HepG2 (cell line): ENCODE data around the gene TCERG1L. TPM values are rescaled to one million over a fixed set of nuclear protein-coding genes. Genes with fewer than 3 reads are reported as not detected.

Experiments used
- ATAC-seq: fragments of 200-7000 bp; cut with Tn5 transposase; 3 replicates; pipeline ENCODE4 v1.9.1; 2020; ENCODE audit warnings: mild to moderate bottlenecking, moderate library complexity
- BruUV-seq: library from RNA; stranded (reverse); fragments of 400-500 nt; replicated peaks from 2 replicates; lab custom pipeline; 2021; lab: Mats Ljungman, UMichigan
- CTCF ChIA-PET: fragments of 300-600 bp; formaldehyde crosslinking; extraction: SDS; loops from one replicate; lab custom pipeline; 2021; ENCODE audit warnings: low total read pairs, inconsistent platforms, low intra/inter-chr PET ratio; lab: Yijun Ruan, JAX
- POLR2A ChIA-PET: fragments of 350-600 bp; sonication (Branson Sonifier 250); formaldehyde crosslinking; loops from one replicate; lab custom pipeline; 2020; ENCODE audit warnings: antibody characterized with exemption, inconsistent platforms; lab: Yijun Ruan, JAX
- DNase-seq: peaks from one replicate; pipeline ENCODE4 v3.0.0-alpha.2; 2015; ENCODE audit warnings: low spot score
- FAIRE-seq: peaks from 3 replicates; lab custom pipeline; 2011; peaks lifted over from hg19 to GRCh38; lab: Jason Lieb, UNC
- H2AFZ ChIP-seq: one replicate; pipeline ENCODE4 v1.6.1; 2011; ENCODE audit warnings: low read length, inconsistent platforms
- H3K27ac ChIP-seq: fragments of 300-600 bp; 3 replicates; pipeline ENCODE4 v1.8.0; 2011; ENCODE audit warnings: mixed run types, mild to moderate bottlenecking, mixed read lengths, low read length, inconsistent platforms; ENCODE audit not compliant: insufficient read depth; ENCODE audit errors: extremely low read length
- H3K27me3 ChIP-seq, 2 experiments: fragments of 200-600 bp in 1 of 2; 2 replicates in 1 of 2; 3 replicates in 1 of 2; pipeline versions ENCODE4 v1.6.0 to v1.8.0; 2011; ENCODE audit warnings: low read length in 2 of 2, mild to moderate bottlenecking in 2 of 2, moderate library complexity in 2 of 2, inconsistent platforms in 1 of 2; ENCODE audit not compliant: insufficient read depth in 2 of 2, control insufficient read depth in 1 of 2
- H3K36me3 ChIP-seq, 2 experiments: fragments of 200-600 bp in 1 of 2; replicated peaks in 1 of 2; 2 replicates in 1 of 2; 3 replicates in 1 of 2; pipeline versions ENCODE4 v1.5.1 to v1.8.0; 2011; ENCODE audit warnings: low read length in 2 of 2, inconsistent platforms in 1 of 2; ENCODE audit not compliant: insufficient read depth in 2 of 2, control insufficient read depth in 1 of 2
- H3K4me1 ChIP-seq: 2 replicates; pipeline ENCODE4 v1.5.1; 2012; ENCODE audit warnings: low read length, inconsistent platforms; ENCODE audit not compliant: insufficient read depth
- H3K4me2 ChIP-seq: 2 replicates; pipeline ENCODE4 v1.6.0; 2011; ENCODE audit warnings: low read depth, low read length, inconsistent platforms
- H3K4me3 ChIP-seq, 3 experiments: fragments of 200-600 bp in 1 of 3; sonication (generic), shearing (Covaris generic) in 1 of 3; replicated peaks in 1 of 3; 2 replicates each; pipeline ENCODE4 v1.5.1; 2011 to 2016; ENCODE audit warnings: low read length in 3 of 3, inconsistent platforms in 2 of 3, low read depth in 2 of 3, mild to moderate bottlenecking in 2 of 3, control low read depth in 1 of 3, mixed read lengths in 1 of 3; ENCODE audit not compliant: insufficient read depth in 1 of 3
- H3K79me2 ChIP-seq: one replicate; pipeline ENCODE4 v1.6.1; 2011; ENCODE audit warnings: low read length, inconsistent platforms; ENCODE audit not compliant: insufficient read depth
- H3K9ac ChIP-seq: 2 replicates; pipeline ENCODE4 v1.6.0; 2011; ENCODE audit warnings: mild to moderate bottlenecking, low read depth, low read length, inconsistent platforms; ENCODE audit not compliant: insufficient read depth
- H3K9me3 ChIP-seq: 2 replicates; pipeline ENCODE4 v1.5.1; 2012; ENCODE audit warnings: mild to moderate bottlenecking, low read length
- H4K20me1 ChIP-seq: 2 replicates; pipeline ENCODE4 v1.6.0; 2011; ENCODE audit warnings: inconsistent platforms, mild to moderate bottlenecking, low read length, moderate library complexity; ENCODE audit not compliant: insufficient read depth
- EEA1 ChIP-seq: sonication (generic); formaldehyde crosslinking; IDR thresholded peaks from 2 replicates; pipeline ENCODE4 v1.5.1; 2020; ENCODE audit warnings: mild to moderate bottlenecking, missing genetic modification reagents, borderline replicate concordance
- ELK4 ChIP-seq: sonication (generic); formaldehyde crosslinking; IDR thresholded peaks from 2 replicates; pipeline ENCODE4 v1.9.0; 2021; ENCODE audit warnings: missing genetic modification reagents, borderline replicate concordance
- HNF4A ChIP-seq: sonication (generic); formaldehyde crosslinking; IDR thresholded peaks from 2 replicates; pipeline ENCODE4 v1.4.0; 2020; ENCODE audit warnings: missing genetic modification reagents
- MLX ChIP-seq: IDR thresholded peaks from 2 replicates; pipeline ENCODE4 v1.6.1; 2016
- NCOR1 ChIP-seq: fragments of 200-600 bp; sonication (generic); IDR thresholded peaks from 2 replicates; pipeline ENCODE4 v1.7.0; 2017; ENCODE audit warnings: antibody characterized with exemption, low read length, borderline replicate concordance
- PAX8 ChIP-seq: sonication (generic); formaldehyde crosslinking; IDR thresholded peaks from 2 replicates; pipeline ENCODE4 v1.8.0; 2022; ENCODE audit warnings: mild to moderate bottlenecking, missing genetic modification reagents, borderline replicate concordance
- RARA ChIP-seq: IDR thresholded peaks from 2 replicates; pipeline ENCODE4 v1.6.1; 2016; ENCODE audit warnings: missing genetic modification reagents, missing compliant biosample characterization
- ZNF317 ChIP-seq: sonication (generic); formaldehyde crosslinking; IDR thresholded peaks from 2 replicates; pipeline ENCODE4 v1.5.0; 2020; ENCODE audit warnings: mild to moderate bottlenecking, missing genetic modification reagents
- ZNF781 ChIP-seq: sonication (generic); formaldehyde crosslinking; IDR thresholded peaks from 2 replicates; pipeline ENCODE4 v1.5.1; 2020; ENCODE audit warnings: borderline replicate concordance, mild to moderate bottlenecking, missing genetic modification reagents; ENCODE audit errors: not compliant biosample characterization
- WGBS: methylation state at CpG from one replicate; pipeline ENCODE4 v1.1.6; 2017; ENCODE audit warnings: low lambda C conversion rate; 5-methylcytosine and 5-hydroxymethylcytosine counted together
- in situ Hi-C: cut with HindIII; loops from 2 replicates; pipeline ENCODE4 v1.10.0; 2017; ENCODE audit warnings: low pct_unique_long_range_greater_than_20kb; ENCODE audit not compliant: extremely low pct_ligation_motif_present
- intact Hi-C: fragments of 100-400 bp; cut with micrococcal nuclease; formaldehyde crosslinking; loops from one replicate; pipeline ENCODE4 v1.10.0; 2022; ENCODE audit not compliant: unreplicated experiment
- polyA plus RNA-seq, 8 experiments: library from polyadenylated mRNA; depleted of rRNA in 3 of 8; stranded (reverse) in 7 of 8; unstranded in 1 of 8; fragments of >200 nt; fragmentation: Illumina TruSeq in 4 of 8; extraction: Trizol in 4 of 8; gene quantifications; 2 replicates each; pipeline versions ENCODE4 v1.2.1 to v1.2.3, GENCODE V29; 2011 to 2016; ENCODE audit warnings: low read depth in 4 of 8, missing spikeins in 1 of 8, mixed read lengths in 1 of 8; ENCODE audit not compliant: insufficient read depth in 1 of 8
- total RNA-seq, 5 experiments: library from RNA; depleted of rRNA; stranded (reverse); fragments of >200 nt; fragmentation: Illumina TruSeq; extraction: Trizol; gene quantifications; 2 replicates each; pipeline ENCODE4 v1.2.3, GENCODE V29; 2016; ENCODE audit warnings: low read depth in 1 of 5

TCERG1L gene
- total and polyA plus RNA-seq, 2 of the 13 experiments (the other 11 are each of a cell fraction or from before 2014, with no cell fraction given) = not detected

- no peaks in the 10 kb centered on the region for H3K4me1 ChIP-seq
- ATAC-seq (no peak), FAIRE-seq (no peak), DNase-seq (no peak)
- H3K27ac ChIP-seq = no peak overlapping the region
- in situ Hi-C loops = no loop called here
- H3K4me2 ChIP-seq = no peak overlapping the region
- no peaks in the 10 kb centered on the region for H4K20me1 ChIP-seq
- ChIA-PET CTCF (no interaction called here), POLR2A (no interaction called here)
- H3K36me3 ChIP-seq = no peaks in the 10 kb centered on the region
- no peak overlapping the region for H2AFZ ChIP-seq
- 11% methylated on average over 7 of the region's 7 CpGs for WGBS
- H3K9me3 ChIP-seq = no peaks in the 10 kb centered on the region
- no peaks in the 10 kb centered on the region for H3K79me2 ChIP-seq
- BruUV-seq = no TSS peak
- intact Hi-C loops = no loop called here
- TF ChIP-seq NCOR1 (no peak), ELK4 (CRISPR knock-in tag) (no peak), ZNF781 (CRISPR knock-in tag) (no peak), HNF4A (CRISPR knock-in tag) (no peak), MLX (CRISPR knock-in tag) (no peak), RARA (no peak), EEA1 (no peak), ZNF317 (CRISPR knock-in tag) (no peak), PAX8 (CRISPR knock-in tag) (no peak)
- H3K4me3 ChIP-seq = no peak overlapping the region
- peaks cover 0 to 29% of the 10 kb centered on the region in 2 experiments; a peak in 3 of 5 replicates for H3K27me3 ChIP-seq
- H3K9ac ChIP-seq = no peak overlapping the region
Measured at GRCh38 chr10:131141207-131141606, 170.3 kb downstream of the TCERG1L start.
